Measurements from ENCODE around the gene LARGE1.

DNA sequence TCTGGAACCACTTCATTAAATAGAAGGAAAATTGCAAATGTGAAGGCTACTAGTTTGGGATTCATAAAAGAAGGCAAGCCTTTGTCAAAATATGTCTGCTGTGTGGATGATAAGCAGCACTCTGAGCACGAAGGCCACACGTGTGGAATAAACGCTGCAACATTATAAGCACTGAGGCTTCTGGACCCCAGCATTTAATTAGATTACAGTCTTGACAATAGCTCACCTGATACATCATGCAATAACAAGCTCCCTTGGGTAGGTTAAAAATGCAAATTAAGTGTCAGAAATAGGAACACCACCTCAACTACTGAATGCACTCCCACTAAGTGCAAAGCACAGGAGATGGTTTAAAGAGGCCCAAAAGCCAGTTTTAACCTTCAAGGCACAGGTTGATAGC, 179.3 kb downstream of the LARGE1 start:
- TF ChIP-seq, protein P1, sequence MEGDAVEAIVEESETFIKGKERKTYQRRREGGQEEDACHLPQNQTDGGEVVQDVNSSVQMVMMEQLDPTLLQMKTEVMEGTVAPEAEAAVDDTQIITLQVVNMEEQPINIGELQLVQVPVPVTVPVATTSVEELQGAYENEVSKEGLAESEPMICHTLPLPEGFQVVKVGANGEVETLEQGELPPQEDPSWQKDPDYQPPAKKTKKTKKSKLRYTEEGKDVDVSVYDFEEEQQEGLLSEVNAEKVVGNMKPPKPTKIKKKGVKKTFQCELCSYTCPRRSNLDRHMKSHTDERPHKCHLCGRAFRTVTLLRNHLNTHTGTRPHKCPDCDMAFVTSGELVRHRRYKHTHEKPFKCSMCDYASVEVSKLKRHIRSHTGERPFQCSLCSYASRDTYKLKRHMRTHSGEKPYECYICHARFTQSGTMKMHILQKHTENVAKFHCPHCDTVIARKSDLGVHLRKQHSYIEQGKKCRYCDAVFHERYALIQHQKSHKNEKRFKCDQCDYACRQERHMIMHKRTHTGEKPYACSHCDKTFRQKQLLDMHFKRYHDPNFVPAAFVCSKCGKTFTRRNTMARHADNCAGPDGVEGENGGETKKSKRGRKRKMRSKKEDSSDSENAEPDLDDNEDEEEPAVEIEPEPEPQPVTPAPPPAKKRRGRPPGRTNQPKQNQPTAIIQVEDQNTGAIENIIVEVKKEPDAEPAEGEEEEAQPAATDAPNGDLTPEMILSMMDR (IDR thresholded peaks at IDR 0.05 in 8 of 11, conservative IDR thresholded peaks at IDR 0.05 in 3 of 11), result no peak
- TF ChIP-seq POLR2A (IDR thresholded peaks at IDR 0.05) (no peak), POLR2AphosphoS5 (IDR thresholded peaks at IDR 0.05) (no peak)
